Stimulated activated naive B cell treated with anti-CD40 and anti-IgM and Interleukin-4, amounts not matched to agents 10 μg/mL and 1 μg/mL and 100 μg/mL, for 72 hours (primary cell): ENCODE measurements around the gene HCFC1.

Source experiments
- ATAC-seq, 2 donors: fragments of 150-1000 bp; cut with Tn5 transposase; replicated peaks; 2 replicates each; pipeline ENCODE4 v1.10.0; 2021; ENCODE audit warnings: moderate library complexity in 1 of 2
- DNase-seq: peaks from one replicate; pipeline ENCODE4 v3.0.0; 2021
- H3K27ac Mint-ChIP-seq: one replicate; pipeline ENCODE4 v1.8.0; 2022; ENCODE audit warnings: mild to moderate bottlenecking, mixed read lengths
- H3K27me3 Mint-ChIP-seq, 2 donors: one replicate each; pipeline ENCODE4 v1.8.0; 2022; ENCODE audit warnings: mixed read lengths in 2 of 2
- H3K36me3 Mint-ChIP-seq, 2 donors: one replicate each; pipeline ENCODE4 v1.8.0; 2022; ENCODE audit warnings: mixed read lengths in 2 of 2, mild to moderate bottlenecking in 1 of 2
- H3K4me1 Mint-ChIP-seq, 2 donors: one replicate each; pipeline ENCODE4 v1.8.0; 2022; ENCODE audit warnings: mixed read lengths in 2 of 2, mild to moderate bottlenecking in 1 of 2
- H3K4me3 Mint-ChIP-seq, 2 donors: one replicate each; pipeline ENCODE4 v1.8.0; 2022; ENCODE audit warnings: mild to moderate bottlenecking in 2 of 2, mixed read lengths in 2 of 2, moderate library complexity in 1 of 2
- H3K9me3 Mint-ChIP-seq, 2 donors: one replicate each; pipeline ENCODE4 v1.8.0; 2022; ENCODE audit warnings: mixed read lengths in 2 of 2, mild to moderate bottlenecking in 1 of 2

The HCFC1 gene

DNA sequence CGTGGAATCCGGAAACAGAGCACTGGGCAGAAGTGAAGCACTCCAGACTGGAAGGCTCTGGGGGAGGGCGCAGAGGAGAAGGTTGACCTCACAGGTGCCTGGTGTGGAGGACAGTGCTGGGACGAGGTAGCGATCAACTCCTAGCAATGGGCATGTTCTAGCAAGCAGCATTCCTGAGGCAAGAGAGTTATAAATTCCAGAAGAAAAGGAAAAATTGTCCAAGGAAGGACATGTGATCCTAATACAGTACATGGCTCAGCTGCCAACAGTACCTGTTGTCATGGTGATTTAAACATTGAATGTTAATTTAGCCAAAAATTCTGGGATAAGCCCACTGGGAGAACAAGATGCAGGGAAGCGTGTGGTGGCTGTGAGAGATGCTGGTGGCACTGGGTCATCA is 53.7 kb downstream of the HCFC1 start:
- Mint-ChIP-seq H3K4me3 (no peak overlapping the region), H3K27ac (peak overlapping the region; percentile 62), H3K36me3 (peaks cover 11 to 40% of the 10 kb centered on the region in 2 donors), H3K9me3 (no peaks in the 10 kb centered on the region), H3K27me3 (no peaks in the 10 kb centered on the region), H3K4me1 (peaks cover 15 to 29% of the 10 kb centered on the region in 2 donors)
- no peak for ATAC-seq
- no peak for DNase-seq

DNA sequence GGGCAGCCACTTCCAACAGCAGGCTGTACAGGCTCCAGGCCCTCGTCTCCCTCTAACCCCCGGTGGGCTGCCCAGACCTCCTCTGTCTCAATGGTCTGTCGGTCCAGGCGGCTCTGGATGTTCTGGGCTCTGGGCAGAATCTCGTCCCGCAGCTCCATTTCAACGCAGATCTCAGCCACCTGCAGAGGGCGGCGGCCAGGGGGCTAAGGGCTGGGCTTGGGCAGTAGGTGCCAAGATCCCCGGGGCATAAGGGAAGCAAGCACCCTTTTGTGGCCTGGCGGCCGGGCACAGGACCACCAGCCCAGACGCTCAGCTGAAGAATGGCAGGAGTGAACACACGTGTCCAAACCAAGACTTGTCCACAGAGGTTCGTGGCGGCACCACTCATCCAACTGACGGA is 57.9 kb downstream of the HCFC1 start:
- Mint-ChIP-seq H3K9me3 (no peaks in the 10 kb centered on the region), H3K4me1 (peaks cover 4 to 5% of the 10 kb centered on the region in 2 donors), H3K36me3 (peaks cover 16 to 35% of the 10 kb centered on the region in 2 donors), H3K27me3 (no peaks in the 10 kb centered on the region), H3K4me3 (no peak overlapping the region), H3K27ac (no peak overlapping the region)
- DNase-seq (no peak), ATAC-seq (no peak)

DNA sequence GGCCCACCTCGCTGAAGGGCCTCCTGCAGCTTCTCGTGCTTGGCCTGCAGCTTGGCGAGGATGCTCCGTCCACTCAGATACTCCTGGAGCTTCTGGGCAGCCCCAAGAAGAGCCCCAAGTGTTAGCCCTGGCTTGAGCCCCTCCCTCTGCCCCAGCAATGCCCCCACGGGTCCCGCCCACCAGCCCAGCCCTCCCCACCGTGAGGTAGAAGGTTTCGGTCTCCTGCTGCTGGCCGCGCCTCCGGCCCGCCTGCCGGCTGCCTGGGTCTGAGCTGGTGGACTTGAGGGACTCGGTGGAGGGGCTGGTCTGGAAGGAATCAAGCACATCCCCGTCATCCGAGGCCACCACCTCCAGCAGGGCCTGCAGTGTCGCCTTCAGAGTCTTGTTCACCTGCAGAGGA is 58.4 kb downstream of the HCFC1 start:
- Mint-ChIP-seq H3K36me3 (peaks cover 17 to 39% of the 10 kb centered on the region in 2 donors), H3K4me1 (peaks cover 4 to 5% of the 10 kb centered on the region in 2 donors), H3K27ac (no peak overlapping the region), H3K9me3 (no peaks in the 10 kb centered on the region), H3K27me3 (no peaks in the 10 kb centered on the region), H3K4me3 (no peak overlapping the region)
- ATAC-seq, result no peak
- DNase-seq, result no peak

DNA sequence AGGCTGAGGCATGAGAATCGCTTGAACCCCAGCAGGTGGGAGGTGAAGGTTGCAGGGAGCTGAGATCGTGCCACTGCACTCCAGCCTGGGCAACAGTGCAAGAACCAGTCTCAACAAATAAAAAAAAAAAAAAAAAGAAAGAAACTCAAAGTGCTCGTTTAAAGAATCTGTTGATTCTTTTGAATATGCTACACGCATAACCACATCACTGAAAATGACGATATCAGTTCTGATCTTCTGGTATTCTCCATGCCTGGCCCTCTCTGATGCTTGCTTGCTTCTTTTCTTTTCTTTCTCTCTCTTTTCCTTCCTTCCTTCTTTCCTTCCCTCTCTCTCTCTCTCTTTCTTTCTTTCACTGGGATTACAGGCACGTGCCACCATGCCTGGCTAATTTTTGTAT is 59.8 kb downstream of the HCFC1 start:
- no peak overlapping the region for H3K4me3 Mint-ChIP-seq
- peaks cover 17 to 32% of the 10 kb centered on the region in 2 donors for H3K36me3 Mint-ChIP-seq
- ATAC-seq (no peak), DNase-seq (no peak)
- H3K4me1 Mint-ChIP-seq, result peaks cover 8 to 9% of the 10 kb centered on the region in 2 donors
- no peak overlapping the region for H3K27ac Mint-ChIP-seq
- no peaks in the 10 kb centered on the region for H3K27me3 Mint-ChIP-seq
- H3K9me3 Mint-ChIP-seq, result no peaks in the 10 kb centered on the region

DNA sequence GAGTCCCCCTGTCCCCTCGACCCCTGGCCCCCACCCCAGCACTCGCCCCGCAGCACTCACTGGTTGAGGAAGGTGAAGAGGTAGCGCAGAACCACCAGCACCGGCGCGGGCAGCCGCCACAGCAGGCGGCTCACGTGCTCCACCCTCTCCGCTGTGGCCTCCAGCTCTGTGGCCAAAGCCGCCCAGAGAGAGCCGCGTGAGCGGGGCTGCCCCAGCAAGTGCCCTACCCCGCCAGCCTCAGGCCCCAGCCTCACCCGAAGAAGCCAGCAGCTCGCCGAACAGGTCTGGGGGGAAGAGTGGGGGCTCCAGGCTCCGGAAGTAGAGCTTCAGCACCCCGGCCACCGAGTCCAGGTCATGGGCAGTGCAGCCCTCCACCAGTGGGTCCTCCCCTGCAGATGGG is 61.2 kb downstream of the HCFC1 start:
- Mint-ChIP-seq H3K4me3 (no peak overlapping the region), H3K9me3 (no peaks in the 10 kb centered on the region), H3K36me3 (peaks cover 14 to 26% of the 10 kb centered on the region in 2 donors), H3K27me3 (no peaks in the 10 kb centered on the region), H3K27ac (no peak overlapping the region), H3K4me1 (peaks cover 6% of the 10 kb centered on the region in 2 donors)
- ATAC-seq, result no peak
- DNase-seq, result no peak

- DNase-seq (no peak), ATAC-seq (no peak)
- Mint-ChIP-seq H3K4me1 (peaks cover 6 to 10% of the 10 kb centered on the region in 2 donors), H3K4me3 (no peak overlapping the region), H3K27ac (no peak overlapping the region), H3K27me3 (no peaks in the 10 kb centered on the region), H3K9me3 (no peaks in the 10 kb centered on the region), H3K36me3 (peaks cover 14 to 26% of the 10 kb centered on the region in 2 donors)
These were observed 61.6 kb downstream of the HCFC1 start for GRCh38 chrX:153909980-153910360.

- peaks cover 13 to 26% of the 10 kb centered on the region in 2 donors for H3K36me3 Mint-ChIP-seq
- no peak overlapping the region for H3K4me3 Mint-ChIP-seq
- H3K9me3 Mint-ChIP-seq, result no peaks in the 10 kb centered on the region
- peak overlapping the region; percentile 25 for H3K27ac Mint-ChIP-seq
- peaks cover 10 to 14% of the 10 kb centered on the region in 2 donors for H3K4me1 Mint-ChIP-seq
- no peak for DNase-seq
- no peaks in the 10 kb centered on the region for H3K27me3 Mint-ChIP-seq
- ATAC-seq, result peak; percentile 37 to 57
These were observed 62.3 kb downstream of the HCFC1 start for GRCh38 chrX:153909024-153909979.

GRCh38 chrX:153908219-153908860 is 63.3 kb downstream of the HCFC1 start:
- H3K27me3 Mint-ChIP-seq, result no peaks in the 10 kb centered on the region
- H3K27ac Mint-ChIP-seq, result no peak overlapping the region
- H3K4me1 Mint-ChIP-seq, result peaks cover 16 to 24% of the 10 kb centered on the region in 2 donors
- H3K36me3 Mint-ChIP-seq, result peaks cover 10 to 20% of the 10 kb centered on the region in 2 donors
- H3K9me3 Mint-ChIP-seq, result no peaks in the 10 kb centered on the region
- ATAC-seq (no peak), DNase-seq (no peak)
- no peak overlapping the region for H3K4me3 Mint-ChIP-seq

- H3K27me3 Mint-ChIP-seq, result no peaks in the 10 kb centered on the region
- H3K36me3 Mint-ChIP-seq, result peaks cover 10 to 20% of the 10 kb centered on the region in 2 donors
- H3K4me1 Mint-ChIP-seq, result peaks cover 21 to 33% of the 10 kb centered on the region in 2 donors
- H3K27ac Mint-ChIP-seq, result no peak overlapping the region
- ATAC-seq, result no peak
- DNase-seq, result no peak
- no peak overlapping the region for H3K4me3 Mint-ChIP-seq
- no peaks in the 10 kb centered on the region for H3K9me3 Mint-ChIP-seq
These were observed 64.2 kb downstream of the HCFC1 start for GRCh38 chrX:153907456-153907855.

- Mint-ChIP-seq H3K4me1 (peaks cover 31 to 44% of the 10 kb centered on the region in 2 donors), H3K27ac (peak overlapping the region; percentile 88), H3K27me3 (no peaks in the 10 kb centered on the region), H3K9me3 (no peaks in the 10 kb centered on the region), H3K4me3 (peak overlapping the region in 1 of 2 donors; percentile 30), H3K36me3 (peaks cover 5 to 13% of the 10 kb centered on the region in 2 donors)
- no peak for ATAC-seq
- no peak for DNase-seq
These were observed 65.3 kb downstream of the HCFC1 start for GRCh38 chrX:153906126-153906917.

- ATAC-seq (no peak), DNase-seq (no peak)
- H3K27me3 Mint-ChIP-seq, result no peaks in the 10 kb centered on the region
- H3K4me3 Mint-ChIP-seq, result no peak overlapping the region
- H3K27ac Mint-ChIP-seq, result peak overlapping the region; percentile 77
- peaks cover 5 to 13% of the 10 kb centered on the region in 2 donors for H3K36me3 Mint-ChIP-seq
- H3K9me3 Mint-ChIP-seq, result no peaks in the 10 kb centered on the region
- peaks cover 38 to 52% of the 10 kb centered on the region in 2 donors for H3K4me1 Mint-ChIP-seq
These were observed 66.0 kb downstream of the HCFC1 start for GRCh38 chrX:153905481-153906095.

DNA sequence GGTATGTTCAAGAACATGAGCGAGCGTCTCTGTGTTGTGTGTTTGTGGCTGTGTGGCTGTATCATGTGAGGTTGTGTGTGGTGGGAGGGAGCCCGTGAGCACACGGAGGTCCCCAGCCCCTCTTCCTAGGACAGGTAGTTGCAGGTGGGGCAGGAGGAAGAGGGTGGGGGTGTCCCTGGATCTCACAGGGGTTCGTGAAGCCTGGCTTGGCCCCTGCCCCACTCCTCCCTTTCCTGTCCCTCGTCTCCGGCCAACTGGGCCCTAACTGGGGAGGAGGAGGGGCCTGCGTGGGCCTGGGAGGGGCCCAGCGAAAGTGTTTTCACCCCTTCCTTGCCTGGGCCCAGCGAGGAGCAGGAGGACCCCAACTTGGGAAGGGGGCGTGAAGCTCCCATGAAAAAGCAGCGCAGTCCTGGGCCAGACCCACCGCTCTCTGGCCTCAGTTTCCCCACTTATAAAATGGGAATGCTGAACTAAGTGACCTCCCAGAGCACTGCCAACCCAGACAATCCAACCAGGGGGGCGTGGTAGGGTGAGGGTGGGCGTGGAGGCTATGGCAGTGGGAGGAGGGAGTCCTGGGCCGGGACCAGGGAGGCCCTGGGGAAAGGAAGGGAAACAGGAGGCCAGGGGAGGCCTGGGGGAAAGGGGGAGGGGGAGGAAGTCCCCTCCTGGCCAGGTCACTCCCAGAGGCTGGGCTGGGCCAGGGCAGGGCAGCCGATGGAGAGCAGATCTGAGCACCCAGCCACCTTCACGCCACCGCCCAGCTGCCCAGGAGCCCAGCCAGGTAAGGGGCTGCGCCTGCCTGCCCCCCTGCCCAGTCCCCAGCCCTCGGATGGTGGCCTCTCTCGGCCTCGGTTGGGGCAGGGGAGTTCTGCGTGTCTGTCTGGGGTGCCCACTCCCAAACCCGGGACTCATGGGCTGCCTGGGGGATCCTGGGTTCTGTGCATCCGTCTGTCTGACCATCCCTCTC is 67.3 kb downstream of the HCFC1 start, which contains the start of gene AVPR2:
TSS of gene AVPR2 (plus strand) at position 683 of the 967 bp plus-strand sequence. CDS start 473 bp downstream, outside the sequence.
- Mint-ChIP-seq H3K4me1 (peaks cover 38 to 54% of the 10 kb centered on the region in 2 donors), H3K9me3 (no peaks in the 10 kb centered on the region), H3K27ac (peak within 1 kb of the TSS; percentile 86), H3K27me3 (no peaks in the 10 kb centered on the region), H3K36me3 (peaks cover 3 to 13% of the 10 kb centered on the region in 2 donors), H3K4me3 (peak within 1 kb of the TSS; percentile 50 to 75)
- DNase-seq (no peak), ATAC-seq (peak; percentile 2 to 19)
